K562 (cell line): ENCODE measurements around the gene CTDSP2.

Experiments used
- EZH2 ChIP-seq: IDR thresholded peaks from 2 replicates; pipeline ENCODE4 v1.6.1; 2012; ENCODE audit warnings: low read depth, mild to moderate bottlenecking, inconsistent platforms, low read length, borderline replicate concordance
- NELFE ChIP-seq: IDR thresholded peaks from 2 replicates; pipeline ENCODE4 v1.6.1; 2011; ENCODE audit warnings: mild to moderate bottlenecking; ENCODE audit not compliant: insufficient read depth, insufficient read length
- NFIX ChIP-seq: fragments of 250-450 bp; sonication (Bioruptor Pico); IDR thresholded peaks from 2 replicates; pipeline ENCODE4 v1.4.0; 2020; ENCODE audit warnings: low read depth, mild to moderate bottlenecking, moderate library complexity
- PRPF4 ChIP-seq: fragments of 200-400 bp; formaldehyde crosslinking; IDR thresholded peaks from one replicate; pipeline ENCODE4 v1.6.1; 2017; ENCODE audit warnings: low read length, low read depth, mild to moderate bottlenecking; ENCODE audit not compliant: insufficient read depth, poor library complexity, severe bottlenecking
- RUNX1 ChIP-seq: sonication (generic); IDR thresholded peaks from 2 replicates; pipeline ENCODE4 v1.6.1; 2016; ENCODE audit warnings: antibody characterized with exemption, low read depth
- SMAD1 ChIP-seq: fragments of 150-350 bp; IDR thresholded peaks from 2 replicates; pipeline ENCODE4 v1.6.1; 2014; ENCODE audit warnings: low read length, low read depth; ENCODE audit not compliant: partially characterized antibody
- TEAD1 ChIP-seq, 2 experiments: fragments of 450-650 bp in 1 of 2; sonication (generic) in 1 of 2; formaldehyde crosslinking; IDR thresholded peaks; 2 replicates each; pipeline versions ENCODE4 v1.4.0 to v1.8.0; 2020 to 2022; ENCODE audit warnings: mild to moderate bottlenecking in 2 of 2, missing genetic modification reagents in 1 of 2
- TFAP4 ChIP-seq: sonication (generic); formaldehyde crosslinking; IDR thresholded peaks from 2 replicates; pipeline ENCODE4 v1.8.0; 2022; ENCODE audit warnings: missing genetic modification reagents, mild to moderate bottlenecking, moderate library complexity, borderline replicate concordance
- TOE1 ChIP-seq, 2 experiments: fragments of 450-650 bp in 1 of 2; sonication (generic) in 1 of 2; formaldehyde crosslinking in 1 of 2; IDR thresholded peaks; 2 replicates each; pipeline versions ENCODE4 v1.7.1 to v1.8.0; 2016 to 2022; ENCODE audit warnings: borderline replicate concordance in 2 of 2, mild to moderate bottlenecking in 2 of 2, antibody characterized with exemption in 1 of 2, inconsistent platforms in 1 of 2, low read depth in 1 of 2, missing genetic modification reagents in 1 of 2, moderate library complexity in 1 of 2
- TSC22D4 ChIP-seq: fragments of 450-650 bp; IDR thresholded peaks from 2 replicates; pipeline ENCODE4 v1.6.1; 2016; ENCODE audit warnings: missing genetic modification characterization, missing biosample characterization, control low read depth
- TF ChIP-seq, protein P1 (sequence below), 3 experiments: IDR thresholded peaks in 2 of 3; conservative IDR thresholded peaks in 1 of 3; 2 replicates each; pipeline ENCODE4 v1.5.1; 2011 to 2012; ENCODE audit warnings: low read length in 3 of 3, mild to moderate bottlenecking in 3 of 3, control low read depth in 2 of 3, improper control_type of control experiment in 1 of 3, inconsistent platforms in 1 of 3, low read depth in 1 of 3, mixed read lengths in 1 of 3, moderate library complexity in 1 of 3; ENCODE audit not compliant: insufficient read depth in 2 of 3

GRCh38 chr12:57874166-57875108 lies 27.9 kb upstream of the CTDSP2 start:
- TF ChIP-seq SMAD1 (no peak), EZH2 (no peak), TSC22D4 (tag) (no peak), RUNX1 (no peak), PRPF4 (no peak), TOE1 (IDR thresholded peaks at IDR 0.05; ENCODE audit: borderline replicate concordance) (no peak), TOE1 (CRISPR knock-in tag; IDR thresholded peaks at IDR 0.05; ENCODE audit: borderline replicate concordance, low read depth) (no peak), NFIX (CRISPR knock-in tag) (no peak), TFAP4 (CRISPR knock-in tag) (no peak), NELFE (no peak), TEAD1 (CRISPR knock-in tag; IDR thresholded peaks at IDR 0.05) (no peak)
- TF ChIP-seq, protein P1, sequence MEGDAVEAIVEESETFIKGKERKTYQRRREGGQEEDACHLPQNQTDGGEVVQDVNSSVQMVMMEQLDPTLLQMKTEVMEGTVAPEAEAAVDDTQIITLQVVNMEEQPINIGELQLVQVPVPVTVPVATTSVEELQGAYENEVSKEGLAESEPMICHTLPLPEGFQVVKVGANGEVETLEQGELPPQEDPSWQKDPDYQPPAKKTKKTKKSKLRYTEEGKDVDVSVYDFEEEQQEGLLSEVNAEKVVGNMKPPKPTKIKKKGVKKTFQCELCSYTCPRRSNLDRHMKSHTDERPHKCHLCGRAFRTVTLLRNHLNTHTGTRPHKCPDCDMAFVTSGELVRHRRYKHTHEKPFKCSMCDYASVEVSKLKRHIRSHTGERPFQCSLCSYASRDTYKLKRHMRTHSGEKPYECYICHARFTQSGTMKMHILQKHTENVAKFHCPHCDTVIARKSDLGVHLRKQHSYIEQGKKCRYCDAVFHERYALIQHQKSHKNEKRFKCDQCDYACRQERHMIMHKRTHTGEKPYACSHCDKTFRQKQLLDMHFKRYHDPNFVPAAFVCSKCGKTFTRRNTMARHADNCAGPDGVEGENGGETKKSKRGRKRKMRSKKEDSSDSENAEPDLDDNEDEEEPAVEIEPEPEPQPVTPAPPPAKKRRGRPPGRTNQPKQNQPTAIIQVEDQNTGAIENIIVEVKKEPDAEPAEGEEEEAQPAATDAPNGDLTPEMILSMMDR (IDR thresholded peaks at IDR 0.05 in 2 of 3, conservative IDR thresholded peaks at IDR 0.05 in 1 of 3; ENCODE audit: insufficient read depth in 2 of 3, low read depth in 1 of 3, low read length in 3 of 3) = no peak
